GM23338 (cell line): ENCODE data around the gene NRP2. TPM values are rescaled to one million over a fixed set of nuclear protein-coding genes. Genes with fewer than 3 reads are reported as not detected.

ENCODE experiments used
- ATAC-seq: fragments of 200-7000 bp; cut with Tn5 transposase; 3 replicates; pipeline ENCODE4 v1.9.1; 2020
- DNase-seq: peaks from one replicate; pipeline ENCODE4 v3.0.0-alpha.2; 2015; ENCODE audit warnings: low spot score
- H2AFZ ChIP-seq: fragments of 200-600 bp; sonication (generic); 2 replicates; pipeline ENCODE4 v1.8.0; 2016; ENCODE audit warnings: antibody characterized with exemption, mild to moderate bottlenecking, moderate library complexity
- H3F3A ChIP-seq: fragments of 200-600 bp; sonication (generic); replicated peaks from 2 replicates; pipeline ENCODE4 v1.8.0; 2017; ENCODE audit warnings: antibody characterized with exemption, mixed run types, low read depth
- H3K27ac ChIP-seq: fragments of 200-600 bp; sonication (generic); 2 replicates; pipeline ENCODE4 v1.6.1; 2016; ENCODE audit warnings: low read depth
- H3K27me3 ChIP-seq: fragments of 200-600 bp; sonication (generic); 2 replicates; pipeline ENCODE4 v1.8.0; 2016; ENCODE audit warnings: mild to moderate bottlenecking, mixed run types, moderate library complexity; ENCODE audit not compliant: insufficient read depth
- H3K36me3 ChIP-seq: fragments of 200-600 bp; sonication (generic); 2 replicates; pipeline ENCODE4 v1.8.0; 2016; ENCODE audit warnings: mild to moderate bottlenecking; ENCODE audit not compliant: insufficient read depth
- H3K4me1 ChIP-seq: fragments of 200-600 bp; sonication (generic); 2 replicates; pipeline ENCODE4 v1.8.0; 2016; ENCODE audit warnings: mild to moderate bottlenecking, moderate library complexity; ENCODE audit not compliant: insufficient read depth
- H3K4me2 ChIP-seq: fragments of 200-600 bp; sonication (generic); 2 replicates; pipeline ENCODE4 v1.7.1; 2017; ENCODE audit warnings: mixed run types
- H3K4me3 ChIP-seq: fragments of 200-600 bp; sonication (generic); 2 replicates; pipeline ENCODE4 v1.6.1; 2016; ENCODE audit warnings: mixed run types
- H3K79me2 ChIP-seq: fragments of 200-600 bp; sonication (generic); replicated peaks from 2 replicates; pipeline ENCODE4 v1.8.0; 2017; ENCODE audit warnings: mild to moderate bottlenecking; ENCODE audit not compliant: insufficient read depth
- H3K9me2 ChIP-seq: fragments of 200-600 bp; sonication (generic); 2 replicates; pipeline ENCODE4 v1.8.0; 2017; ENCODE audit not compliant: insufficient read depth
- H4K20me1 ChIP-seq: fragments of 200-600 bp; sonication (generic); replicated peaks from 2 replicates; pipeline ENCODE4 v1.8.0; 2017; ENCODE audit warnings: mild to moderate bottlenecking; ENCODE audit not compliant: insufficient read depth
- H3K27ac Mint-ChIP-seq: 2 replicates; pipeline ENCODE4 v1.8.0; 2020; ENCODE audit warnings: inconsistent platforms, mild to moderate bottlenecking, moderate library complexity, mixed read lengths
- H3K27me3 Mint-ChIP-seq: 3 replicates; pipeline ENCODE4 v1.8.0; 2022; ENCODE audit warnings: low read depth, mild to moderate bottlenecking, moderate library complexity, mixed read lengths, inconsistent platforms; ENCODE audit not compliant: insufficient read depth, poor library complexity
- H3K36me3 Mint-ChIP-seq: 3 replicates; pipeline ENCODE4 v1.8.0; 2021; ENCODE audit warnings: low read depth, mild to moderate bottlenecking, inconsistent platforms, moderate library complexity, mixed read lengths
- H3K4me1 Mint-ChIP-seq: 3 replicates; pipeline ENCODE4 v1.8.0; 2020; ENCODE audit warnings: mild to moderate bottlenecking, inconsistent platforms, mixed read lengths
- H3K4me3 Mint-ChIP-seq: 3 replicates; pipeline ENCODE4 v1.8.0; 2021; ENCODE audit warnings: moderate library complexity, mild to moderate bottlenecking, inconsistent platforms, mixed read lengths
- H3K9me3 Mint-ChIP-seq: 3 replicates; pipeline ENCODE4 v1.8.0; 2020; ENCODE audit warnings: moderate library complexity, mild to moderate bottlenecking, inconsistent platforms, mixed read lengths
- CREB1 ChIP-seq: fragments of 250-450 bp; sonication (Bioruptor Pico); IDR thresholded peaks from 2 replicates; pipeline ENCODE4 v1.5.0; 2020; ENCODE audit warnings: low read depth, mild to moderate bottlenecking, moderate library complexity
- CTCF ChIP-seq, 2 experiments: fragments of 200-600 bp in 1 of 2; sonication (generic) in 1 of 2; conservative IDR thresholded peaks; 2 replicates each; pipeline versions ENCODE4 v1.5.1 to v1.6.1; 2016 to 2017; ENCODE audit warnings: antibody characterized with exemption in 2 of 2, low read depth in 2 of 2, mild to moderate bottlenecking in 2 of 2, moderate library complexity in 1 of 2
- ETS1 ChIP-seq: IDR thresholded peaks from 2 replicates; pipeline ENCODE4 v1.6.1; 2016; ENCODE audit warnings: antibody characterized with exemption
- EZH2 ChIP-seq: fragments of 200-600 bp; sonication (generic); IDR thresholded peaks from one replicate; pipeline ENCODE4 v1.8.0; 2017; ENCODE audit warnings: antibody characterized with exemption, mild to moderate bottlenecking, low read depth; ENCODE audit not compliant: unreplicated experiment
- EZH2phosphoT487 ChIP-seq: fragments of 200-600 bp; sonication (generic); IDR thresholded peaks from one replicate; pipeline ENCODE4 v1.8.1; 2018; ENCODE audit warnings: antibody characterized with exemption; ENCODE audit not compliant: unreplicated experiment
- JUNB ChIP-seq: IDR thresholded peaks from one replicate; pipeline ENCODE4 v1.6.1; 2016; ENCODE audit warnings: antibody characterized with exemption; ENCODE audit not compliant: unreplicated experiment
- NANOG ChIP-seq: IDR thresholded peaks from 2 replicates; pipeline ENCODE4 v1.6.1; 2016; ENCODE audit warnings: antibody characterized with exemption, borderline replicate concordance
- POLR2AphosphoS5 ChIP-seq: IDR thresholded peaks from 2 replicates; pipeline ENCODE4 v1.6.1; 2016; ENCODE audit warnings: antibody characterized with exemption, low read depth
- REST ChIP-seq: IDR thresholded peaks from one replicate; pipeline ENCODE4 v1.6.1; 2018; ENCODE audit warnings: antibody characterized with exemption; ENCODE audit not compliant: unreplicated experiment
- STAT1 ChIP-seq: IDR thresholded peaks from one replicate; pipeline ENCODE4 v1.6.1; 2016; ENCODE audit warnings: antibody characterized with exemption; ENCODE audit not compliant: unreplicated experiment
- ZNF114 ChIP-seq: fragments of 250-450 bp; sonication (Bioruptor Pico); IDR thresholded peaks from 2 replicates; pipeline ENCODE4 v1.5.0; 2020; ENCODE audit warnings: mild to moderate bottlenecking, moderate library complexity
- ZNF331 ChIP-seq: fragments of 250-450 bp; sonication (Bioruptor Pico); IDR thresholded peaks from 2 replicates; pipeline ENCODE4 v1.5.0; 2020; ENCODE audit warnings: low read depth, mild to moderate bottlenecking, moderate library complexity
- ZNF462 ChIP-seq: fragments of 250-450 bp; sonication (Bioruptor Pico); IDR thresholded peaks from 2 replicates; pipeline ENCODE4 v1.5.0; 2020; ENCODE audit warnings: mild to moderate bottlenecking, moderate library complexity
- polyA plus RNA-seq: library from polyadenylated mRNA; unstranded; fragments of >200 nt; fragmentation: Nextera tagmentation; extraction: Ambion mirVana; gene quantifications from 2 replicates; pipeline ENCODE4 v1.2.1, GENCODE V29; 2016
- total RNA-seq: library from RNA; depleted of rRNA; stranded (reverse); fragments of >200 nt; shearing (Covaris generic); gene quantifications from 2 replicates; pipeline ENCODE4 v1.2.3, GENCODE V29; 2014

NRP2 gene
- total and polyA plus RNA-seq, 2 experiments from 2014 or later, result 18.4 to 22.0 TPM

- peaks cover 15% of the 10 kb centered on the region for H3K4me1 ChIP-seq
- H3K36me3 ChIP-seq, result no peaks in the 10 kb centered on the region
- TF ChIP-seq ETS1 (no peak), STAT1 (no peak), CREB1 (CRISPR knock-in tag) (no peak), ZNF331 (CRISPR knock-in tag) (no peak), ZNF114 (CRISPR knock-in tag) (no peak), ZNF462 (CRISPR knock-in tag) (no peak), NANOG (no peak), POLR2AphosphoS5 (no peak), EZH2 (no peak), CTCF (conservative IDR thresholded peaks at IDR 0.05; ENCODE audit: low read depth in 2 of 2) (no peak), REST (no peak), EZH2phosphoT487 (no peak), JUNB (no peak)
- Mint-ChIP-seq H3K36me3 (peaks cover 55% of the 10 kb centered on the region), H3K4me1 (peaks cover 28% of the 10 kb centered on the region), H3K27ac (peak overlapping the region; percentile 47; the same call in 1 of the 2 replicates), H3K9me3 (no peaks in the 10 kb centered on the region), H3K4me3 (no peak overlapping the region), H3K27me3 (no peaks in the 10 kb centered on the region)
- no peak overlapping the region for H3K4me3 ChIP-seq
- peaks cover 10% of the 10 kb centered on the region; the same call in 1 of the 2 replicates for H3K9me2 ChIP-seq
- H3K79me2 ChIP-seq, result no peaks in the 10 kb centered on the region
- H2AFZ ChIP-seq, result no peak overlapping the region
- H3F3A ChIP-seq, result no peaks in the 10 kb centered on the region
- H4K20me1 ChIP-seq, result no peaks in the 10 kb centered on the region
- H3K4me2 ChIP-seq, result no peak overlapping the region
- no peak overlapping the region for H3K27ac ChIP-seq
- H3K27me3 ChIP-seq, result no peaks in the 10 kb centered on the region
- DNase-seq, result no peak
- no peak for ATAC-seq
These were observed 63.5 kb downstream of the NRP2 start for GRCh38 chr2:205745661-205746419.
